HG03378 (cell line): ENCODE measurements around the gene HRH1.

Experiments used
- ATAC-seq: cut with Tn5 transposase; IDR thresholded peaks from one replicate; pipeline ENCODE4 v1.9.1; 2021; ENCODE audit warnings: mild to moderate bottlenecking, moderate library complexity; ENCODE audit not compliant: unreplicated experiment

The HRH1 gene

GRCh38 chr3:11272906-11273574 lies 118.7 kb downstream of the HRH1 start:
- ATAC-seq = no peak

GRCh38 chr3:11273891-11274291 lies 119.6 kb downstream of the HRH1 start:
- ATAC-seq = no peak

GRCh38 chr3:11274566-11275142 lies 120.4 kb downstream of the HRH1 start:
- ATAC-seq = no peak

- ATAC-seq = no peak
These were observed 121.6 kb downstream of the HRH1 start for GRCh38 chr3:11275926-11276325.

- no peak for ATAC-seq
These were observed 122.6 kb downstream of the HRH1 start for GRCh38 chr3:11276901-11277300.

GRCh38 chr3:11282250-11283138 lies 128.2 kb downstream of the HRH1 start:
- no peak for ATAC-seq

- ATAC-seq = no peak
These were observed 128.8 kb downstream of the HRH1 start for GRCh38 chr3:11283139-11283475.

- no peak for ATAC-seq
These were observed 129.7 kb downstream of the HRH1 start for GRCh38 chr3:11284011-11284410.

- ATAC-seq = no peak
These were observed 131.2 kb downstream of the HRH1 start for GRCh38 chr3:11285471-11285870.

- no peak for ATAC-seq
These were observed 133.1 kb downstream of the HRH1 start for GRCh38 chr3:11287404-11287803.

- no peak for ATAC-seq
These were observed 133.8 kb downstream of the HRH1 start for GRCh38 chr3:11288021-11288491.

GRCh38 chr3:11288786-11289637 lies 134.7 kb downstream of the HRH1 start:
- peak; percentile 75 for ATAC-seq

- ATAC-seq = no peak
These were observed 135.6 kb downstream of the HRH1 start for GRCh38 chr3:11289864-11290263.

- peak; percentile 33 for ATAC-seq
These were observed 136.7 kb downstream of the HRH1 start for GRCh38 chr3:11290743-11291680.

GRCh38 chr3:11291808-11292207 lies 137.5 kb downstream of the HRH1 start:
- ATAC-seq = no peak

- ATAC-seq = no peak
These were observed 142.8 kb downstream of the HRH1 start for GRCh38 chr3:11297126-11297525.

- ATAC-seq = peak; percentile 80
These were observed 146.7 kb downstream of the HRH1 start for GRCh38 chr3:11300970-11301369.

- no peak for ATAC-seq
These were observed 148.2 kb downstream of the HRH1 start for GRCh38 chr3:11302444-11302843.

- ATAC-seq = no peak
These were observed 149.9 kb downstream of the HRH1 start for GRCh38 chr3:11304175-11304574.

- no peak for ATAC-seq
These were observed 151.2 kb downstream of the HRH1 start for GRCh38 chr3:11305509-11305908.
